GM21447 (cell line): Measurements from ENCODE around the gene CPSF7.
"Not testable (repeated sequence)": the region's sequence is repeated elsewhere in the genome, so short reads cannot be mapped to it uniquely, and the experiment has no call there.

Experiments used
- ATAC-seq: cut with Tn5 transposase; IDR thresholded peaks from one replicate; pipeline ENCODE4 v1.9.1; 2021; ENCODE audit not compliant: unreplicated experiment

Gene CPSF7

GRCh38 chr11:61429691-61430582 is at the start of gene CPSF7, which contains the start of gene SDHAF2:
TSS of gene CPSF7 (minus strand) at chr11:61429975. CDS start at chr11:61429235, 740 bp downstream.
TSS of gene SDHAF2 (plus strand) at chr11:61430124. CDS start at chr11:61430147, 23 bp downstream.
- peak; percentile 81 for ATAC-seq

GRCh38 chr11:61477727-61478148 is 48.0 kb upstream of the CPSF7 start:
- ATAC-seq: no peak

DNA sequence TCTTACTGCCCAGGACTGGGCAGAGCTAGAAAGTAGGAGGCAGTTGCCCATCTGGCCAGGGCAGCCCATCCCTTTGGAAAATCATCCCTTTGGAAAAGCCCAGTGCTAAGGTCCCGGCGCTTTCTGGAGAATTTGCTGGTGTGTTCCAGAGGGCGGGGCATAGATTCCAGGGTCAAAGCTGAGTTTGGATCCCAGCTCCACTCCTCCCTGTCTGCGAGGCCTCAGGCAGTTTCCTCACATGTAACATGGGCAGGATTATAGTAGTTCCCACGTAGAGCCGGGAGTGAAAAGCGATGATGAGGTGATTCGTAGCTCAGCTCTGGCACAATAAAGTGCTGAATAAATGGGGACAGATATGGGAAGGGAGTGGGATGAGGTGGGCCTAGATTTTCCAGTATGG is 47.4 kb upstream of the CPSF7 start:
- no peak for ATAC-seq

- no peak for ATAC-seq
These were observed 46.6 kb upstream of the CPSF7 start for GRCh38 chr11:61476371-61476770.

- ATAC-seq: no peak
These were observed 45.7 kb upstream of the CPSF7 start for GRCh38 chr11:61475433-61475832.

- no peak for ATAC-seq
These were observed 44.4 kb upstream of the CPSF7 start for GRCh38 chr11:61474013-61474643.

DNA sequence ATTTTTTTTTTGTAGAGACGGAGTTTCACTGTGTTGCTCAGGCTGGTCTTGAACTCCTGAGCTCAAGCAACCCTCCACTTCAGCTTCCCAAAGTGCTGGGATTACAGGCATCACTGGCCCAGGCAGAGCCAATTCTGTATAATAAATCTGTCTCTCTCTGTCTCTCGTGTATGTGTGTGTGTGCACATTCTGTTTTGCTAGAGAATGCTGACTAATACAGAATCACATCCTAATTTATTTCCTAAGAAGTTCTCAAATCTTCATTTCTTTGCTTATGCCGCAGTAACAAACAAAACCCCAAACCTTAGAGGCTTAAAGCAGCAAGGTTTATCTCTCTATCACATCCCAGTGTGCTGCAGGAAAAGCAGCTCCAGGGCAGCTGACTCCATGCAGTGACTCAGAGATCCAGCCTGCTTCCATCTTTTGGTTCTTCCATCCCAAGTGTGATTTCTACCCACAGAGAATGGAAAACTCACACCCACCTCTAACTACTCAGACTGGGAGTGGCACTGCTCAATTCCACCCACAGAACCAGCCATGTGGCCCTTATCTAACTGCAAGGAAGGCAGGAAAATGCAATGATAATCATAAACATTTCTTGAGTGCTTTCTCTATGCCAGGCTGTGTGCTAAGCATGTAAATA is 43.7 kb upstream of the CPSF7 start:
- no peak for ATAC-seq

- no peak for ATAC-seq
These were observed 43.1 kb upstream of the CPSF7 start for GRCh38 chr11:61472868-61473267.

- no peak for ATAC-seq
These were observed 42.5 kb upstream of the CPSF7 start for GRCh38 chr11:61472282-61472681.

DNA sequence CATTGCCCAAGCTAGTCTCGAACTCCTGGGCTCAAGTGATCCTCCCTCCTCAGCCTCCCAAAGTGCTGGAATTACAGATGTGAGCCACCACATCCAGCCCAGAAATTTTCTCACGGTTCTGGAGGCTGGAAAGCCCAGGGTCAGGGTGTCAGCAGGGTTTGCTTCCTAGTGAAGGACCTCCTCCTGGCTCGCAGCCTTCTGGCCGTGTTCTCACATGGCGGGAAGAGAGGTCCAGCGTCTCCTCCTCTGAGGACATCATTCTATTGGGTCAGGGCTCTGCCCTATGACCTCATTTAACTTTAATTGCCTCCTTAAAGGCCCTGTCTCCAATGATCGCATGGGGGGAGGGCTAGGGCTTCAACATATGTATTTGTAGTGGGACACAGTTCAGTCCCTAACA is 38.2 kb upstream of the CPSF7 start:
- no peak for ATAC-seq

DNA sequence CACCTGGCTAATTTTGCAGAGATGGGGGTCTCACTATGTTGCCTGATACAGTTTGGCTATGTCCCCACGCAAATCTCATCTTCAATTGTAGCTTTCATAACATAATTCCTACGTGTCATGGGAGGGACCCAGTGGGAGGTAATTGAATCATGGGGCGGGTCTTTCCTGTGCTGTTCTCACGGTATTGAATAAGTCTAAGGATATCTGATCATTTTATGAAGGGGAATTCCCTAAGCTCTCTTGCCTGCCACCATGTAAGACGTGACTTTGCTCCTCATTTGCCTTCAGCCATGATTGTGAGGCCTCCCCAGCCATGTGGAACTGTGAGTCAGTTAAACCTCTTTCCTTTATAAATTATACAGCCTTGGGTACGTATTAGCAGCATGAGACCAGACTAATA is 37.8 kb upstream of the CPSF7 start:
- not testable (repeated sequence) for ATAC-seq

GRCh38 chr11:61460986-61461385 is 31.2 kb upstream of the CPSF7 start:
- ATAC-seq: no peak

- no peak for ATAC-seq
These were observed 30.7 kb upstream of the CPSF7 start for GRCh38 chr11:61460474-61460881.

DNA sequence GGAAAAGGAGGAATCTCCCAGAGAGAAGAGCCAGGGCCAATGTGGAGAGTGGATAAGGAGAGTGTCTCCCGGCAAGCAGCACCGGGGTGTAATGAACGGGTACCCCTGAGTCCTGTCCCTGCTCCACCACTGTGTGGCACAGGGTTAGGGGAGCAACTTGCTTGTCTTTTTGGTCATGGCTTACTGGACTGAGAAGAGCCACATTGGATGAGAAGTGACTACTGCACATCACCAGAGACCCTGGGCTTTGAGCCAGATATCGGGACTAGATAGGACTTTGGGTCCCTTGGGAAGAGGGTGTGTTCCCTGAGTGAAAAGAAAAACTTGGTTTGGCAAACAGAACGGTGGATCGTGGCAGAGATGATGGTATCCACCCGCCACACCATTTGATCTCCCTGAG is 24.7 kb upstream of the CPSF7 start:
- no peak for ATAC-seq

GRCh38 chr11:61453695-61454094 is 23.9 kb upstream of the CPSF7 start:
- ATAC-seq: no peak

DNA sequence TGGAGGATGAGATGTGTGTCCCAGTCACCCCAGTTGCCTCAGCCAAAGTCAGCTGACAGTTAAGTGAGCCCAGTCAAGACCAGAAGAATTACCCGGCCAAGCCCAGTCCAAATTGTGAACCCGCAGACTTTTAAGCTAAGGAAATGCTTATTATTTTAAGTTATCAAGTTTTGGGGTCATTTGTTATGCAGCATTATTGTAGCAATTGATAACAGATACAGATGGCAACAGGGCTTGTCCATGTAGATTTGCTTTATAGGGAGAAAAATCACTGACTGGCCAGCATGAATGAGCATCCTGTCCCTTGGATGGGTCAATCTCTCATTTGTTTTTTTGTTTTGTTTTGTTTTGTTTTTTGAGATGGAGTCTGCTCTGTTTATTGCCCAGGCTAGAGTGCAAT is 23.1 kb upstream of the CPSF7 start:
- no peak for ATAC-seq

DNA sequence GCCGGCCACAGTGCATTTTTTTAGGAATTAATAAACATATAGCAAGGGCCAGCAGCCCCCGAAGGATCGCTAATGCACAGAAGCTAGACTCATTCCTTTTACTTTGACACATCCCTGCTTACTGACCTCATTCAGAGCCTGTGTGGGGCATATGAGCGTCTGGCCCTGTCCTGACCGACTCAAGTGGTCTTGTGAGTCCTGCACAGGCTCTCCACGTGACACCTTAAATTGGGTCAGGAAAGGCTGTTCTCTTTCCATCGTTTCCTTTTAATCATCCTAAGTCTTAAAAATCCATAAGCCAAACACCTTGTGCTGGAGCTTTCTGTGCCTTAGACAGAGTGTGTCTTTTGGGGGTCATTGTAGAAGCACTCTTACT is 18.8 kb upstream of the CPSF7 start:
- ATAC-seq: no peak

GRCh38 chr11:61447601-61448551 is 18.1 kb upstream of the CPSF7 start:
- no peak for ATAC-seq

GRCh38 chr11:61446211-61446651 is 16.5 kb upstream of the CPSF7 start:
- ATAC-seq: peak; percentile 63

GRCh38 chr11:61445516-61445915 is 15.7 kb upstream of the CPSF7 start:
- ATAC-seq: no peak

DNA sequence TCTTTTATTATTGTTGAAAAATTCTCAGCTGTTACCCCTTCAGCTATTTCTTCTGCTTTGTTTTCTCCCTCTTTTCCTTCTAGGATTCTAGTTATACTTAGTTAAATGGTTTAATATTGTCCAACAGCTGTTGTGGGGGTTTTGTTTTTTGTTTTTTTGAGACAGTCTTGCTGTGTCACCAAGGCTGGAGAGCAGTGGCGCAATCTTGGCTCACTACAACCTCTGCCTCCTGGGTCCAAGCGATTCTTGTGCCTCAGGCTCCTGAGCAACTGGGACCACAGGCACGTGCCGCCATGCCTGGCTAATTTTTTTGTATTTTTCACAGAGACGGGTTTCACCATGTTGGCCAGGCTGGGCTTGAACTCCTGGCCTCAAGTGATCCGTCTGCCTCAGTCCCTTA is 12.8 kb upstream of the CPSF7 start:
- no peak for ATAC-seq
